HG02981 (cell line): ENCODE measurements around the gene LIG3.
"Not testable (repeated sequence)": the region's sequence is repeated elsewhere in the genome, so short reads cannot be mapped to it uniquely, and the experiment has no call there.

ENCODE experiments used
- ATAC-seq: cut with Tn5 transposase; IDR thresholded peaks from one replicate; pipeline ENCODE4 v1.9.1; 2021; ENCODE audit warnings: mild to moderate bottlenecking, moderate library complexity; ENCODE audit not compliant: unreplicated experiment

Gene LIG3

DNA sequence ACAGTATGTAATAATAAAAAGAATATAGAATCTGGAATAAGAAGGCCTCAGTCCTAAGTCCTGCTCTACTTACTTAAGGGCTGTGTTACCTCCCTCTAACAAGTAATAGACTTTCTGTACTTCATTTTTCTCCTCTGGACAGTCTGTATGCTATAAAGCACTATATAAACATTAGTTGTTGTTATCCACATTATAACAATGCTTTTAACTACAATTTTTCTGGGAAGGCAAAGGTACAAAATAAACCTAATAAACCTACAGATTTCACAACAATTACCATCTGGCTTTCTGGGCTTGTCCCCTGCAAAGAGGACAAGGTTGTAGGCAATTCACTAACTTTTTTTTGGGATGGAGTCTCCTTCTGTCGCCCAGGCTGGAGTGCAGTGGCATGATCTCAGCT, 50.5 kb downstream of the LIG3 start:
- ATAC-seq, result no peak

DNA sequence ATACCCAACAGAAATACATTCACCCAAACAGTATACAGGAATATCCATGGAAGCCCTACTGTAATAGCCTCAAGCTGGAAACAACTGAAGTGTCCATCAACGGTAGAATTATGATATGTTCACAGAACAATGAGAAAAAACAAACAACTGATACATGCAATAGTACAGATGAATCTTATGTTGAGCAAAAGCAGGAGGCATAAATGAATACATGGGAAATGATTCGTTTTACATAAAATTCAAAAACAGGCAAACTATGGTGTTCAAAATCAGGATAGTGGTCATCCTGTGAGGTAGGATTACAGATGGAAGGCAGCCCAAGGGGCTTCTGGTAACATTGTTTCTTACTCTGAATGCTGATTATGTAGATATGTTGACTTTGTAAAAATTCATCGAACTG, 58.1 kb downstream of the LIG3 start:
- no peak for ATAC-seq

DNA sequence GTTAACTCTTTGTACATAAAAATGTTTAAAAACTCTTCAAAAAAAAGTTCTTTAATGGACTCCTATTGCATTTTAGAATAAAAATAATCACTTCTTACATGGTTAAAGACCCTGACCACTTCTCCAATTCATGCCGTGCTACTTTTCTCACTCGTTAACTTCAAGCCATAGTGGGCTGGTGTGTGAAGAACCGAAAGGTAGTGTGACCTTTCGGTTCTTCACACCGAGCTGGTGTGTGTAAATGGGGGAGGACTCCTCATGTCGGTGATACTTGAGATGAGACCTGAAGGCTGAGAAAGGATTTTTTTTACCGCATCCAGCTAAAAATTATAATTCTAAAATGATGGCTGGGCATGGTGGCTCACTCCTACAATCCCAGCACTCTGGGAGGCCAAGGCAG, 61.1 kb downstream of the LIG3 start:
- no peak for ATAC-seq

DNA sequence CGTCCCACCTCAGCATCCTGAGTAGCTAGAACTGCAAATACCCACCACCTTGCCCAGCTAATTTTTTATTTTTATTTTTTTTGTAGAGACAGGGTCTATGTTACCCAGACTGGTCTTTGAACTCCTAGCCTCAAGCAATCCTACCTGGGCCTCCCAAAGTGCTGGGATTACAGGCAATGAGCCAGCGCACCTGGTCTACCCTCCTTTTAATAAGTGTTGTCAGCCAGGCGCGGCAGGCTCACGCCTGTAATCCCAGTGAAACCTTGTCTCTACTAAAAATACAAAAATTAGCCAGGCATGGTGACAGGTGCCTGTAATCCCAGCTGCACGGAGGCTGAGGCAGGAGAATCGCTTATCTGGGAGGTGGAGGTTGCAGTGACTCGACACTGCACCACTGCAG, 63.9 kb downstream of the LIG3 start:
- ATAC-seq, result no peak

DNA sequence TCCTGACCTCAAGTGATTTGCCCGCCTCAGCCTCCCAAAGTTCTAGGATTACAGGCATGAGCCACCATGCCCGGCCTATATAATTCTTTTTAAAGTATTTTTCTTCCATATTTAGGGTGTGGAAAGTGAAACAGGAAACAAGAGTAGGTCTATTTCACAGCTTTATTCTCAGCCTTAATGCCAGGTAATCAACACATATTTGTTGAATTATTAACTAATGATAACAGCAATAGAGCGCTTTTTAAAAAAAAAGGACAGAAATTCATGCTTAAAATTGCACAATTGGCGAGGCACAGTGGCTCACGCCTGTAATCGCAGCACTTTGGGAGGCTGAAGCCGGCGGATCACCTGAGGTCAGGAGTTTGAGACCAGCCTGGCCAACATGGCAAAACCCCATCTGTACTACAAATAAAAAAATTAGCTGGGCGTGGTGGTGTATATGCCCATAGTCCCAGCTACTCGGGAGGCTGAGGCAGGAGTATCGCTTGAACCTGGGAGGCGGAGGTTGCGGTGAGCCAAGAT, 65.2 kb downstream of the LIG3 start:
- not testable (repeated sequence) for ATAC-seq

DNA sequence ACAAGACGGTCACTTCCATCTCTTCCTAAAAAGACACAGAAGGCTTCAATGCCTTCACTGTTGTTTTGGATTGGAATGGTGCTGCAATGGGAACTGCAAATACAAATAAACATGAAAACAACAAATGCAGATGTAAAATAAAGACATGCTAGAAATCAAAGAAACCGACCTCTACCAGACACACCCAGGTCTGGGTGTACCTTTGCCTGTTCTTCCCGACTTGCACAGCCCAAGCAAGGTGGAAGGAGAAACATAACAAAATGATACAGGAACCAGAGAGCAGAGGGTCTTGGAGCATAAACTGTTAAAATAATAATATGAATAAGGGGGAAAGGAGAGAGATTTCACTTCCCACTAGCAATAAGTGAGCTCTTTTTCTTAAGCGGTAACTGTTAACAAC, 65.9 kb downstream of the LIG3 start:
- ATAC-seq, result no peak

DNA sequence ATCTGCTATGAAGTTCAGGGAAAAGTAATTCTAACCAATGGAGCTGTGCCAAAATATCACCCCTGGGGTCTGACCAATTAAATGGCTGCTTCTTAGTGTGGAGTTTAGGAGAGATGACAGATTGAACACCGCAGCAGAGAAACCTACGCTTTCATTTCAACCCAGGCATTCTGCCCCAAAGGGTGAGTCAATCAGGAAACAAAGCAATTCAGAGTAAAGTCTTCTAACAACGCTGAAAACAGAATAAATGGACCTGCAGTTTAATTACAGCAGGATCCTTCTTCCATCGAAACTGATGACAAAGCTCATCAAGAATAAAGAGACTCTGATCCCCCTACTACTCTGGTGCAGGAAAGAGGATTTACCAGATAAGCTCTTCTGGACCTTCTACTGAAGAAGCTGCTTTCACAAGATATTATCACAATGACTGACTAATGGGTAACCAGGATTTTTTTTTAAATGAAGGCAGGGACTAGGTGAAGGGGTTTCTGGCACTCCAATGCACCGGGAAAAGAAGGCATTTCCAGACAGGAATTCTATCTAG, 66.5 kb downstream of the LIG3 start:
- ATAC-seq, result no peak

DNA sequence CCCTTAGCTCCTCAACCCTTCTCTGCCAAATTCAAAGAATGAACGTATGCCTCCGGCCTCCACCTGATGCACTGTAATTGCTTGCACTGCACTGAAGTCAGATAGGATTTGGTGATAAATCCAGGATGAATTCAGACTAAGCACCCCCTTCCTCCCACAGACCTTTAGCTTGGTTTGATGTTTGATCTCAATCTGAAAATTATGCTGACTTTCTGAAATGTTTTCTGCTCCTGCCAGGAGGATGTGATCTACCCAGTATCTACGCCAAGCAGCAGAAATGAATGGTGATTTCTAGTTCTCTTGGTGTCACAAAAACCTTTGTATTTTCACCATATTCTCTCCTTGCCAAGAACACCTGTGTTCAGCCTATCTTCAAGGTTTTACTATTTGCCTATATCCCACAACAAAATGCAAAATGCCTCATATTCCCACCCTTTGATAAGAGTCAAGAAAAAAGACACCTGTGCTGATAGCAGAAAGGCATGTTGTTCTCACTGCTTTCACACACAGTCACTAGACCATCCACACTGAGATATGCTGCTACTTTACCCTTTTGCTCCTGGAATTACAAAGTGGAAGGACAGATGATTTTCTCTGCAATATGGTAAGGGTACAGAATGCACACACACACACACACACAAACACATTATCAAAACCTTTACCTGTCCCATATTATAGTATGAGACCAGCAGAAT, 68.5 kb downstream of the LIG3 start:
- no peak for ATAC-seq

DNA sequence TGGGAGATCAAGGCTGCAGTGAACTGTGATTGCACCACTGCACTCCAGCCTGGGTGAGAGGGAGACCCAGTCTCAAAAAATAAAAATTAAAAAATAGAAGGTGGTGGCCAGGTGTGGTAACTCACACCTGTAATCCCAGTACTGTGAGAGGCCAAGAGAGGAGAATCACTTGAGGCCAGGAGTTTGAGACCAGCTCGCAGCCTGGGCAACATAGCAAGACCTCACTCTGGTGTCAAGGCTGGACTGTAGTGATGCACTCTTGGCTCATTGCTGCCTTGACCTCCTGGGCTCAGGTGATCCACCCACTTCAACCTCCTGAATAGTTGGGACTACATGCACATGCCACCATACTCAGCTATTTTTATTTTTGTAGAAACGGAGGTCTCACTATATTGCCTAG, 69.9 kb downstream of the LIG3 start:
- no peak for ATAC-seq

DNA sequence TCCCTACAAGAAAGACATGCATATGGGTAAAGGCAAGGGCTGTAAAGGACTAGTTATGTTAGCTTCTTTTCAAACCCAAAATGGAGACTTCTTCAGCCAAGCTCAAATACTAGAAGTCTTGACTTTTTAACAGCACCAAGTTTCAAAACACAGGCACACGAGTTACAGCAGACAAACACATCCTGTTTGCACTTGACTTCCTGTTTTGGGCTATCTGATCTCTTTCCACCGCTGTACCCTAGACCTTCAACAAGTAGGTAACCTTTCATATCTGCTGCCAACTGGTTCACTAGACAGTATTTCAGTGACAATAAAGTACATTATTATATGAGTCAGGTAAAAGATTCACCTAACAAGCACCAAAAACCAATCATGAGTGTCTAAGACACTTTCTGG, 70.9 kb downstream of the LIG3 start:
- ATAC-seq, result peak; percentile 65

DNA sequence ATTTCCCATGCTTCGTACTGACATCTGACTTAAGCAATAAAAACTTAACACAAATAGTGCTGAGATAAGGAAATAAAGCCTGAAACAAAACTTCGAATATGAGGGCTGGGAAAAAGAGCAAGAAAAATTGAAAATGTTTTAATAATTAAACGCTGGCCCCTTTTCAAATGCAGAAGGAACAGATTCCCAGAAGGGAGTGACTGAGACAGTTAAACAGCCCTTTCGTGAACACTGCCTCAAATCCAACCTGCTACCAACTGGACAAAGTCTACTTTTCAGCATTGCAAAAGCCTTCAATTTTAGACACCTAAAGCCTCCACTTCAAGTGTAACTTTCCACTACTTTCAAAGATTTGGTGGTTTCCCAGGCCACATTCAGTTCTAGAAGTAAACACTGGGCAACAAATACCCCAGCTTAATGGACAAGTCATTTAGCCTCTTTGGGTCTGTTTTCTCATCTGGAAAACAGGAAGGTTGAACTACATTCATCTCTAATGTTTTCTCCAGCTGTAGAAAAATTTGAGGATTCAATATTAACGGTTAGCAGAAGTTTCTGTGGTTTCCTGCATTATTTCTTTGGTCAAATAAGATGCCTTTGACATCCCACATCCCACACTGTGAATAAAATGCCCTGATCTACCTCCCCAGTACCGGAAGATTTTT, 71.4 kb downstream of the LIG3 start:
- peak; percentile 42 for ATAC-seq

DNA sequence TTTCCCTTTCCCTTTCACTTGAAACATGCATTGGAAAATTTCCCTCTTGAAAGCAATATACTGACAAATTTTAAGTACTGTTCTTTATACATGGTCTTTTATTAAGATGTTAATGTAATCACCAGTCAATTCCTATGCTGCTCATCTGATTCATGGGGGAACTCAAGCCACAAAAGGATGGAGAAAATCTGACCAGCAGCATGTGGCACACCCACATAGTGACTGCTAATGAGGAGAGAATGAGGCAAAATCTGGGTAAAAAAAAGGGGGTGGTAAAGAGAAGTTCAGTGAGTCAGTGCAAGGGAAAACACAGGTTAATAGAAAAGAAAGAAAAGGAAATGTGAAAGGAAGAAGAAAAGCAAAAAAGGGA, 71.9 kb downstream of the LIG3 start:
- ATAC-seq, result no peak

DNA sequence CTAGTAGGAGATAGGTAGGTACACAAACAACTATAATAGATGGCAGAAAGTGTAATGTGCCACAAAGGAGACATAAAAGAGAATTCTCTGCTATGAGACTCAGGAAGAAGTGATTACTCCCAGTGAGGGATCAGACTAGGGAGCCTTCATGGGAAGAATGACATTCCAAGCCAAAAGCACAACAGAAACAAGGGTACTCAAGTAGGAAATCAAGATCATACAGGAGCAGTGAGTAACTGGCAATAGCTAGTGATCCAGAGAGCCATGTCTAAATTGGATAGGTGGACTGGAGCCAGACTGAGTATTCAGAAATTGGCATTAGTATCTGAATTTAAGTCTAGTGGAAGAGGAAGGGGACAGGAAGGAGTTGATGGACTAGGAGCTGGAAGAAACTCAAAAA, 72.5 kb downstream of the LIG3 start:
- no peak for ATAC-seq

DNA sequence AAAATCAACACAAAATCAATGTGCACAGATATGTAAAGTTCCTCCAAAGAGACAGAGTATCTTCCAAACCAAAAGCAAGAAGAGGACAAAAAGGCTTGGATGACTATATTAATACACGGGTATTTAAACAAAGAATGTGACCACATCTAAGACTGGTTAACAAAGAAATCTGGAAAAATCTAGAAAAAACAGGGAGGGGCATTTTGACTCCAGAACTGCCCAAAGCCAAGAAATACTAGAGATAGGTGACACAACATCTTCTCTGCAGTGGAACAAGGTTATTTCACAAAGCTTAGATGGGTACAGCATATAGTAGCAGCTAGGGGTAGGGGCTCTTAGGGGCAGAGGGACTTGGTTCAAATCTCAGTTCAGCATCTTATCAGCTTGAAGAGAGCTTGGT, 72.9 kb downstream of the LIG3 start:
- ATAC-seq, result no peak

DNA sequence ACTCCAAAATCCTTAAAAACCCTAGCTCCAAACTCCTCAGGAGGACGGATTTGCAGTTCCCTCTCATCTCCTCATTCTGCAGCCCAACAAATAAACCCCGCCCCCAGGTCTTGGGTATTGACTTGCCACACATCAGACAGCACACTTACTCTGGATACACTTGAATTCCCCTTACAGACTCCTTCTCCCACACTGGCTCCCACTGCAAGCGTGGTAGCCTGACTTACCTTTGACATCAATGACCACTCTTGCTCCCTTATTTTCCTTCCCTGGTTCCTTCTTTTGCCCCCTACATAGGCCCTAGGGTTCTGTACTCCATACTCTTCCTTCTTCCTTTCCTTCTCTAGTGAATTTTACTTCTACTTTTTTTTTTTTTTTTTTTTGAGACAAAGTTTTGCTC, 75.7 kb downstream of the LIG3 start:
- ATAC-seq, result no peak

DNA sequence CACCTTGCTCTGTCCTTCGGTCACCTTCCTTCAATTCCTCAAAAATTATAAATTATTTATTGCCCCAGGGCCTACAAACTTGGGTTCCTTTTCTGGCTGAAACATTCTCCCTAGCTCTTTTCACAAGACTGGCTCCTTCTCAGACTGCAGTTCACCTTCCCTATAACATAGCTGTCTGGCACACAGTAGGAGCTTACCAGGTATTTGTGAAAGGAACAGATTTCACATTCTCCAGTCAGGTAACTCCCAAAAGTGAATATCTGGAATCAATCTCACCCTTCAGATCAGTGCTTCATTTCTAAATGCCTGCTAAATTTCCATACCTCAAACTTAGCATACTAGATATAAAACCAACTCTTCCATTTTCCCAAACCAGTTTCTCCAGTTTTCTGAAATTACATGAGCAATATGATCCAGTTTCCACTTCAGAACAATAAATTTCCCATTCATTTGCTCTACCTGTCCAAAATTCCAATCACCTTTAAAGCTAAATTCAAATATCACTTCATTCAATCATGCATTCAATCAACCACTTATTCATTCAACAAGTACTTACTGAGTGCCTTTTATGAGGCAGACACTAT, 77.1 kb downstream of the LIG3 start:
- no peak for ATAC-seq
